ENCODE measurements around the gene MSX1. TPM values are rescaled to one million over a fixed set of nuclear protein-coding genes. Genes with fewer than 3 reads are reported as not detected.

The MSX1 gene
- total RNA-seq, 1 donor from 2014 or later: 50.3 TPM

GRCh38 chr4:4899202-4899925 lies 39.9 kb downstream of the MSX1 start:
- TF ChIP-seq CTCF (IDR thresholded peaks at IDR 0.05; ENCODE audit: unreplicated experiment): no peak
- no peak overlapping the region for H3K27ac Mint-ChIP-seq
- peaks cover 17% of the 10 kb centered on the region for H3K27me3 Mint-ChIP-seq (ENCODE audit: low read depth)
- H3K4me1 Mint-ChIP-seq: peaks cover 7% of the 10 kb centered on the region
- H3K9me3 Mint-ChIP-seq: no peaks in the 10 kb centered on the region
- no peak for DNase-seq (ENCODE audit: low spot score in 2 of 2, unreplicated experiment in 2 of 2)
- H3K4me3 Mint-ChIP-seq: no peak overlapping the region
- no peaks in the 10 kb centered on the region for H3K36me3 Mint-ChIP-seq

- no peak overlapping the region for H3K27ac Mint-ChIP-seq
Measured at GRCh38 chr4:4901877-4902276, 42.4 kb downstream of the MSX1 start.

GRCh38 chr4:4912155-4912554 lies 52.7 kb downstream of the MSX1 start:
- Mint-ChIP-seq H3K27me3 (ENCODE audit: low read depth) (peaks cover 66% of the 10 kb centered on the region), H3K27ac (no peak overlapping the region), H3K4me1 (no peaks in the 10 kb centered on the region), H3K36me3 (no peaks in the 10 kb centered on the region), H3K4me3 (no peak overlapping the region), H3K9me3 (no peaks in the 10 kb centered on the region)
- TF ChIP-seq CTCF (IDR thresholded peaks at IDR 0.05; ENCODE audit: unreplicated experiment): no peak
- DNase-seq (ENCODE audit: low spot score in 2 of 2, unreplicated experiment in 2 of 2): no peak

More at GRCh38 chr4:4901877-4902276, 42.4 kb downstream of the MSX1 start:
- TF ChIP-seq CTCF (IDR thresholded peaks at IDR 0.05; ENCODE audit: unreplicated experiment): no peak
- Mint-ChIP-seq H3K27me3 (ENCODE audit: low read depth) (peaks cover 38% of the 10 kb centered on the region), H3K4me3 (no peak overlapping the region), H3K4me1 (peaks cover 7% of the 10 kb centered on the region), H3K9me3 (no peaks in the 10 kb centered on the region), H3K36me3 (no peaks in the 10 kb centered on the region)
- DNase-seq (ENCODE audit: low spot score in 2 of 2, unreplicated experiment in 2 of 2): no peak

GRCh38 chr4:4913147-4913561 lies 53.7 kb downstream of the MSX1 start:
- no peak overlapping the region for H3K4me3 Mint-ChIP-seq

More at GRCh38 chr4:4913147-4913561, 53.7 kb downstream of the MSX1 start:
- DNase-seq (ENCODE audit: low spot score in 2 of 2, unreplicated experiment in 2 of 2): no peak
- no peak for TF ChIP-seq CTCF (IDR thresholded peaks at IDR 0.05; ENCODE audit: unreplicated experiment)
- Mint-ChIP-seq H3K27me3 (ENCODE audit: low read depth) (peaks cover 62% of the 10 kb centered on the region), H3K9me3 (no peaks in the 10 kb centered on the region), H3K27ac (no peak overlapping the region), H3K36me3 (no peaks in the 10 kb centered on the region), H3K4me1 (no peaks in the 10 kb centered on the region)

Other genes with a start within 250 kb of the MSX1 start
- gene CYTL1, start 159.8 kb downstream of the MSX1 start, total RNA-seq: 13.9 to 18.0 TPM (median 16.9 TPM) in 3 replicates
- gene STK32B, start 191.8 kb downstream of the MSX1 start, total RNA-seq: 0.69 to 0.96 TPM (median 0.81 TPM) in 3 replicates